HG02970 (cell line): Measurements from ENCODE around the gene CRTC3.
"Not testable (repeated sequence)": the region's sequence is repeated elsewhere in the genome, so short reads cannot be mapped to it uniquely, and the experiment has no call there.

Experiments used
- ATAC-seq: cut with Tn5 transposase; IDR thresholded peaks from one replicate; pipeline ENCODE4 v1.9.1; 2021; ENCODE audit warnings: mild to moderate bottlenecking, moderate library complexity, moderate number of reproducible peaks; ENCODE audit not compliant: unreplicated experiment, low FRiP score

The CRTC3 gene

GRCh38 chr15:90513893-90514292, 15.8 kb upstream of the CRTC3 start:
- ATAC-seq: not testable (repeated sequence)

GRCh38 chr15:90519688-90520087, 10.0 kb upstream of the CRTC3 start:
- ATAC-seq: no peak

GRCh38 chr15:90520365-90520764, 9.4 kb upstream of the CRTC3 start:
- no peak for ATAC-seq

- ATAC-seq: no peak
These were observed 6.3 kb upstream of the CRTC3 start for GRCh38 chr15:90523373-90523772.

- not testable (repeated sequence) for ATAC-seq
These were observed 5.5 kb upstream of the CRTC3 start for GRCh38 chr15:90524018-90524803.

- no peak for ATAC-seq
These were observed 732 bp upstream of the CRTC3 start for GRCh38 chr15:90529011-90529370.

GRCh38 chr15:90530250-90531051, 728 bp downstream of the CRTC3 start:
- ATAC-seq: peak; percentile 32

GRCh38 chr15:90531147-90531546, 1.4 kb downstream of the CRTC3 start:
- ATAC-seq: no peak

- ATAC-seq: no peak
These were observed 5.5 kb downstream of the CRTC3 start for GRCh38 chr15:90535254-90535653.

GRCh38 chr15:90539789-90540188, 10.1 kb downstream of the CRTC3 start:
- ATAC-seq: no peak

GRCh38 chr15:90540768-90541167, 11.0 kb downstream of the CRTC3 start:
- ATAC-seq: no peak

- no peak for ATAC-seq
These were observed 15.4 kb downstream of the CRTC3 start for GRCh38 chr15:90545095-90545494.

- no peak for ATAC-seq
These were observed 17.8 kb downstream of the CRTC3 start for GRCh38 chr15:90547540-90547939.

GRCh38 chr15:90550919-90551318, 21.2 kb downstream of the CRTC3 start:
- ATAC-seq: no peak

GRCh38 chr15:90552162-90552928, 22.6 kb downstream of the CRTC3 start:
- no peak for ATAC-seq

- no peak for ATAC-seq
These were observed 23.1 kb downstream of the CRTC3 start for GRCh38 chr15:90552929-90553211.

GRCh38 chr15:90553248-90553745, 23.6 kb downstream of the CRTC3 start:
- ATAC-seq: no peak

- no peak for ATAC-seq
These were observed 27.7 kb downstream of the CRTC3 start for GRCh38 chr15:90557186-90558084.

- no peak for ATAC-seq
These were observed 28.4 kb downstream of the CRTC3 start for GRCh38 chr15:90558171-90558573.

GRCh38 chr15:90559119-90559518, 29.4 kb downstream of the CRTC3 start:
- no peak for ATAC-seq
